SH-SY5Y (cell line): ENCODE results near the gene DYNLT2B.

ENCODE experiments used
- GATA2 ChIP-seq: IDR thresholded peaks from 2 replicates; pipeline ENCODE4 v1.6.1; 2011; ENCODE audit warnings: mild to moderate bottlenecking, low read depth, low read length
- GATA3 ChIP-seq: IDR thresholded peaks from 2 replicates; pipeline ENCODE4 v1.6.1; 2011; ENCODE audit warnings: low read depth, mild to moderate bottlenecking, low read length, moderate library complexity

Gene DYNLT2B

GRCh38 chr3:196317687-196318467 lies at the start of gene DYNLT2B:
Gene DYNLT2B (minus strand): TSS chr3:196318240. CDS start chr3:196318152, 88 bp downstream.
- TF ChIP-seq GATA2: no peak

DNA sequence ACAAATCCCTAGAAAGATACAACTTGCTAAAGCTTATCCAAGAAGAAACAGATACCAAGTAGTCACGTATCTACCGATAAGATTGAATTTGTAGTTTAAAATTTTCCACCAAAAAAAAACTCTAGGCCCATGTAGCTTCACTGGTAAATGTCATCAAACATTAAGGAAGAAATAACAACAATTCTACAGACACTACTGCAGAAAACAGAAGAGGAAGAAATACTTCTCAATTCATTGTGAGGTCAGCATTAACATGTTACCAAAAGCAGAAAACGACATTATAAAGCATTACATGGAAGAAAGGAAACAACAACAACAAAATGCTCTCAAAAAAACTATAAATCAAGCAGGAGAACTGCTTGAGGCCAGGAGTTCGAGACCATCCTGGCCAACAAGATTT lies 47.7 kb upstream of the DYNLT2B start:
- TF ChIP-seq GATA3 (no peak), GATA2 (no peak)

- TF ChIP-seq GATA2 (no peak), GATA3 (no peak)
Observed at GRCh38 chr3:196360586-196360985, 42.5 kb upstream of the DYNLT2B start.

DNA sequence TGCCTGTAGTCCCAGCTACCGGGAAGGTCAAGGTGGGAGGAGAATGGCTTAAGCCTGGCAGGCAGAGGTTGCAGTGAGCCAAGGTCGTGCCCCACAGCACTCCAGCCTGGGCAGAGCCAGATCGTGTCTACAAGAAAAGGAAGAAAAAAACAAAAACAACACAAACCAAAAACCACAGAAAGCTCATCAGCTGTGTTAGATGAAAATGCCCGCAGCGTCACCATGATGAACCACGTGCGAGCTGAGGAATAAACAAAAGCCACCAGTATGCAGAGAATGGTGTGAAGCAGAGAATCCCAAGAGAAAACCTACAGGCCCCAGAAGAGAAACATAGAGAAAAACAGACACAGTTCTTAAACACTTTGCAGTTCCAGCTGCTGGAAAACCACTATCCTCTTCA lies 39.9 kb upstream of the DYNLT2B start:
- TF ChIP-seq GATA2 (no peak), GATA3 (no peak)

- no peak for TF ChIP-seq GATA3
Observed at GRCh38 chr3:196356556-196356955, 38.5 kb upstream of the DYNLT2B start.

DNA sequence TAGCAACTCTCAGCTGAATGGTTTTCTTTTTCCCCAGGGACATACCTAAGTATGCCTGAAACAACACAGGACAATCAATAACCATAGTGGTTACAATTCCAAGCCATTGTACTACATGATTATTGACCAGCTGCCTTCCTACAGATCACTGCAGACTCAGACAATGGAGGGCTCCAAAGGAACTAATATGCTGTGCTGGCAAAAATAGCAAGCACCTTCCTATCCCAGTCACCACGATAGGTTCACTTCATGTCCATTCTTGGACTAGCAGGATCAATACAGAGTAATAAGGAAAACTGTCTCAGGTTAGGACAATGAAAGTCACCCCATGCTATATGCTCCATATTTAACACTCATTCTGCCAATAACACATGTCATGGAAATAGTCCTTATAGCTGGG lies 37.6 kb upstream of the DYNLT2B start:
- TF ChIP-seq GATA3 (no peak), GATA2 (no peak)

DNA sequence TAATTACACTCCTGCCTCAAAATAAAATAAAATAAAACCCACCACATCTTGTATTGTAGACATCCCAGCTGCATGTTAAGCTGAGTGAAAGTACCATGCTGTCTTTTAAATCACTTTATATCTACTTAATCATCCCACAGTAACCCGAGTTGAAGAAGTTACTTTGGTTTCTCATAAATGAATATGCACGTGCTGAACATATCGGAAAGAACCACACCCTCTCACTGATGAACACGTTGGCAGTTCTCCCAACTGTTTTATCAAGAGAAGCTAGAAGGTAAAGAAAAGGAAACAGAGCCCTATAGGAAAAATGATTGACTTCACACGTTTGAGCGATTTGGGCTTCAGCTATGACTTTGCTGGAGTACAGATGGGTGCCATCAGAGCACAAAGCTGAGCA lies 36.1 kb upstream of the DYNLT2B start:
- TF ChIP-seq GATA3 (no peak), GATA2 (no peak)

DNA sequence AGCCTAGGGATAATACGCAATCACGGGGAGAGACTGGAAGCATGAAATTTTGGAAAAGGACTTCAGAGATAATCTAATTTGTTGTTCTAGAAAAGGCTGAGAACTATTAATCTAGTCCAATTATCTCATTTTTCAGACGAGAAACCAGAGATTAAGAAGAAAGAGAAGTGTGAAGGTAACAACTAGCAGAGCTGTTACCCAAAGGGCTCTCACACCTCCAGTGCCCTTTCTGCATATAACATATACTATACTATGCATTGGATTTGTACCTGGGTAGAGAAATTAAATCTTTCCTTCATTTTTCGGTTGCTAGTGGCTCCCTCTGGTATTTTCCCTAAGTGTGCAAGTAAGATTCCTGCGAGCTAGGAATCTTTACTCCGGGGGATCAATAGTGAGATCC lies 33.5 kb upstream of the DYNLT2B start:
- TF ChIP-seq GATA2 (no peak), GATA3 (no peak)

DNA sequence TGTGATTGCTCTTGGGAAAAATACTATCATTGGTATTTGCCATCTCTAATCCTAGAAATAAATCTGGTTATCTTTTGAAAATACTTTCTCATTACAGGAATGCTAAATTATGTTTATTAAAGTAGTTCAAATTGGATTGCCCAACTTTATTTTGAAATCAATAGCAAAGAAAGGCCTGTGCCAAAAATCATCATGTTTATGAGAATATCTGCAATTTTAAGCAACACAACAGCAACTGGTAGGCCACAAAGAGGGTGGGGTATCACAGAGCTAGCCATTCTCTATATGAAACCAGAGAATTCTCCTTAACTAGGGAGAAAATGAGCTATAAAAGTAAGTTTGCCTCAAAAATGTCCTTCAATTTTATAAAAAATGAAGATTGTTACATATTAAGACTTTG lies 32.0 kb upstream of the DYNLT2B start:
- TF ChIP-seq GATA3 (no peak), GATA2 (no peak)

- TF ChIP-seq GATA2 (no peak), GATA3 (no peak)
Observed at GRCh38 chr3:196348698-196349097, 30.7 kb upstream of the DYNLT2B start.

DNA sequence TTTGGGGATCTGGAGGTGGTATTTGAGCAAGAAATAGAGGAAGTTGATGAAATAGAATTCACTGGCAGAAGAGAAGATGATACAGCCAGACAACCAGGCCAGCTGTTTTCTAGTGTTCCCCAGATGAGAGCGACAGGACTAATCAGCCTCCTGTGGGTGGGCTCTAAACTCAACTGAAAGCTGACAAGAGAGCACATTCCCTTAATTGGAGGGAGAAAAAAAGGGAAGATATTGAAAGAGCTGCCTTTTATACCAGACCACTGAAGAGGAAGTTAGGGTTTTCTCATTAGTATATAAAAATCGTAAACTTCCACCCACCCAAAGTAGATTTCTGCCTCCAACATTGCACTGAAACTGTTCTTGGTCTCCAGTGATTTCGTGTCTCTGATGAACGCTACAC lies 26.6 kb upstream of the DYNLT2B start:
- TF ChIP-seq GATA2 (no peak), GATA3 (no peak)

DNA sequence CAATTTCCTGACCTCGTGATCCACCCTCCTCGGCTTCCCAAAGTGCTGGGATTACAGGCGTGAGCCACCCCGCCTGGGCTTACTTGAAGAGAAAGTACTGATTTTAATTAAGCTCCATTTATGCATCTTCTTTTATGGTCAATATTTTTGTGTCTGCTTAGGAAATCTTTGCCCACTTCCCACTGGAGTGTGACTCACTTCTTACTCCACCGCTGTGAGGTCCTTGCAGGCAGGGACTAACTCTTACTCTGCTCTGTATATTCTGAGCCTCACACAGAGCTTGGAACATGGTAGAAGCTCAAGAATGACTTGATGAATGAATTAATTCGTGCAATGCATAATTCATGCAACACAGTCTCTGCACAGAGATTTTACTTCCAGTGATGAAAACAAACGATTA lies 23.1 kb upstream of the DYNLT2B start:
- TF ChIP-seq GATA2 (no peak), GATA3 (no peak)

- TF ChIP-seq GATA3: no peak
- TF ChIP-seq GATA2: no peak
Observed at GRCh38 chr3:196340466-196340865, 22.4 kb upstream of the DYNLT2B start.

GRCh38 chr3:196339493-196340254 lies 21.6 kb upstream of the DYNLT2B start:
- TF ChIP-seq GATA2 (no peak), GATA3 (no peak)

DNA sequence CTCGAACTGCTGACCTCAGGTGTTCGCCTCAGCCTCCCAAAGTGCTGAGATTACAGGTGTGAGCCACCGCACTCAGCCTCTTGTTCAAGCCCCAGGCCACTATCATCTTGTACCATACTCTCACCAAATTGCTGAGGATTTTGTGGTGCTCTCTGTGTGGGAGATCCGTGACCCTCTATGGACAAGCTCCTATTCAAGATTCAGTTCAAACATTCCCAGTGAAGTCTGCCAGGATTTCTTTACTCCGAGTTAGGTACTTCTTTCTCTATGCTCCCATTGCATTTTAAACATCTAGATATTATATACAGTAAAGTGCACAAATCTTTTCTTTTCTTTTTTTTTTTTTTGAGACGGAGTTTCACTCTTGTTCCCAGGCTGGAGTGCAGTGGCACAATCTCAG lies 21.0 kb upstream of the DYNLT2B start:
- no peak for TF ChIP-seq GATA2
- TF ChIP-seq GATA3: no peak
